Kidney capillary endothelial cell (primary cell): ENCODE measurements around the gene ENPP1.
"Not testable (repeated sequence)": the region's sequence is repeated elsewhere in the genome, so short reads cannot be mapped to it uniquely, and the experiment has no call there.

Source experiments
- DNase-seq: peaks from one replicate; pipeline ENCODE4 v3.0.0-alpha.2; 2018; ENCODE audit warnings: low spot score

Gene ENPP1

GRCh38 chr6:131877999-131878789, 70.4 kb downstream of the ENPP1 start:
- DNase-seq, result no peak

GRCh38 chr6:131883016-131883415, 75.2 kb downstream of the ENPP1 start:
- DNase-seq, result no peak

- DNase-seq, result no peak
These were observed 77.4 kb downstream of the ENPP1 start for GRCh38 chr6:131885237-131885636.

GRCh38 chr6:131886517-131886916, 78.7 kb downstream of the ENPP1 start:
- DNase-seq, result no peak

GRCh38 chr6:131890091-131890490, 82.3 kb downstream of the ENPP1 start:
- no peak for DNase-seq

GRCh38 chr6:131893198-131893597, 85.4 kb downstream of the ENPP1 start:
- no peak for DNase-seq

GRCh38 chr6:131894493-131895424, 86.9 kb downstream of the ENPP1 start:
- no peak for DNase-seq

- no peak for DNase-seq
These were observed 89.2 kb downstream of the ENPP1 start for GRCh38 chr6:131897050-131897435.

GRCh38 chr6:131897621-131898020, 89.8 kb downstream of the ENPP1 start:
- DNase-seq, result no peak

GRCh38 chr6:131898718-131899117, 90.9 kb downstream of the ENPP1 start:
- DNase-seq, result no peak

- no peak for DNase-seq
These were observed 92.4 kb downstream of the ENPP1 start for GRCh38 chr6:131900231-131900630.

GRCh38 chr6:131901326-131901873, 93.6 kb downstream of the ENPP1 start:
- not testable (repeated sequence) for DNase-seq

- DNase-seq, result not testable (repeated sequence)
These were observed 95.9 kb downstream of the ENPP1 start for GRCh38 chr6:131903734-131904133.

- DNase-seq, result not testable (repeated sequence)
These were observed 101.0 kb downstream of the ENPP1 start for GRCh38 chr6:131908787-131909186.

- DNase-seq, result peak; percentile 56
These were observed 101.8 kb downstream of the ENPP1 start for GRCh38 chr6:131909408-131910218.

GRCh38 chr6:131910219-131910589, 102.4 kb downstream of the ENPP1 start:
- no peak for DNase-seq

- DNase-seq, result no peak
These were observed 103.1 kb downstream of the ENPP1 start for GRCh38 chr6:131910956-131911355.

- no peak for DNase-seq
These were observed 104.1 kb downstream of the ENPP1 start for GRCh38 chr6:131911951-131912350.

GRCh38 chr6:131914234-131914633, 106.4 kb downstream of the ENPP1 start:
- no peak for DNase-seq

GRCh38 chr6:131914967-131915751, 107.3 kb downstream of the ENPP1 start:
- peak; percentile 67 for DNase-seq
